Ovary (tissue), 9 donors: ENCODE results near the gene WBP4. TPM values are rescaled to one million over a fixed set of nuclear protein-coding genes. Genes with fewer than 3 reads are reported as not detected.

ENCODE experiments used
- DNase-seq, 5 donors: peaks; one replicate each; pipeline ENCODE4 v3.0.0-alpha.2; 2019 to 2020
- H3K27ac ChIP-seq, 2 donors: fragments of 200-600 bp; one replicate each; pipeline versions ENCODE4 v1.5.1 to v1.8.0; 2019 to 2022
- H3K27me3 ChIP-seq: fragments of 200-600 bp; one replicate; pipeline ENCODE4 v1.8.0; 2022
- H3K36me3 ChIP-seq: fragments of 200-600 bp; sonication (generic); one replicate; pipeline ENCODE4 v1.5.1; 2019
- H3K4me1 ChIP-seq: one replicate; pipeline ENCODE4 v1.8.1; 2013; ENCODE audit warnings: mild to moderate bottlenecking, moderate library complexity; ENCODE audit not compliant: insufficient read depth
- H3K4me3 ChIP-seq: fragments of 200-600 bp; sonication (generic); one replicate; pipeline ENCODE4 v1.5.1; 2017
- H3K9me3 ChIP-seq, 2 donors: fragments of 200-600 bp in 1 of 2; sonication (generic) in 1 of 2; one replicate each; pipeline versions ENCODE4 v1.5.1 to v1.8.1; 2013 to 2019; ENCODE audit warnings: mild to moderate bottlenecking in 1 of 2, moderate library complexity in 1 of 2
- EP300 ChIP-seq: sonication (generic); formaldehyde crosslinking; IDR thresholded peaks from one replicate; pipeline ENCODE4 v1.6.1; 2017; ENCODE audit warnings: antibody characterized with exemption
- POLR2A ChIP-seq: fragments of 450-650 bp; IDR thresholded peaks from one replicate; pipeline ENCODE4 v1.6.1; 2017; ENCODE audit warnings: antibody characterized with exemption, mild to moderate bottlenecking, moderate library complexity
- WGBS, 3 donors: extraction: QIAGEN DNeasy Blood & Tissue Kit in 1 of 3; methylation state at CpG; one replicate each; pipeline versions ENCODE4 v1.1.5 to v1.1.7; 2013 to 2017; 5-methylcytosine and 5-hydroxymethylcytosine counted together
- intact Hi-C, 4 donors: fragments of 100-400 bp; cut with DNase I; formaldehyde crosslinking; loops; one replicate each; pipeline versions ENCODE4 v1.11.0 to v1.15.1; 2022 to 2023
- polyA plus RNA-seq, 2 donors: library from polyadenylated mRNA; stranded (reverse); fragments of 200-250 nt in 1 of 2; fragments of 350-450 nt in 1 of 2; fragmentation: Illumina TruSeq in 1 of 2; extraction: RNeasy Lipid Tissue Mini Kit (QIAGEN cat#74804) in 1 of 2; gene quantifications; one replicate each; pipeline ENCODE4 v1.2.3, GENCODE V29; 2013 to 2014
- total RNA-seq, 7 donors: library from RNA; depleted of rRNA in 2 of 7; stranded (reverse); fragments of >200 nt in 2 of 7; fragmentation: NEBNext Ultra II Directional in 3 of 7; extraction: Animal tissue kit (Norgen Biotek cat#: 25700) in 3 of 7; gene quantifications; one replicate each; pipeline versions ENCODE4 v1.1.0 to v1.2.4, GENCODE V29; 2016 to 2023
- TF ChIP-seq, protein P1 (sequence below), 3 donors: fragments of 450-650 bp in 2 of 3; fragments of 200-600 bp in 1 of 3; IDR thresholded peaks; one replicate each; pipeline versions ENCODE4 v1.5.1 to v1.8.0; 2016 to 2022; ENCODE audit warnings: antibody characterized with exemption in 3 of 3, mild to moderate bottlenecking in 1 of 3
- donor health status: DM: no; HTN: no; CAD: no; lungs with moderate emphysema.
- donor health status: DM: no; HTN: no; CAD: no.
- donor health status: Bipolar disorder and iron deficiency.
- donor health status: DM: yes; HTN: yes; CAD: no.
- donor health status: DM: no; HTN: no; CAD: no.
- donor health status: DM: yes; HTN: yes; CAD: no.

The WBP4 gene
- total and polyA plus RNA-seq, 9 donors, result 7.5 to 13.2 (median 10.2) TPM

DNA sequence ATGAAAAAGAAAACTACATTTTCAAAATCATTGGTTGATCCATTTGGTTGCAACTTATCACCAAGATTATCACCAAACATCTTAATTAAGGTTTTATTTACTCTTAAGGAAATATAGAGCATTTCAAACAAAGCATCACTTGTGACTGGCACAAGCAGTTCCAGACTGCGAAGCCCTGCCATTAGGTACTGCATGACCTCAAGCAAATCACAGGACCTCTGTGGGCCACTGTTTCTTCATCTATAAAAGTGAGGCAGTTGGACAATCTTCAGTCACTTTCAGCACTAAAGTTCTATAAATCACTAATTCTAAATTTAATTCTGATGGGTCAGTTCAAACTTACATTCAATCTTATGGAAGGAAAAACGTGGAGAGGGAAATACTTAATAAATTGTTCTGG lies 44.1 kb upstream of the WBP4 start:
- WGBS, 3 donors, result 65 to 84% (median 80%) methylated on average over 2 of the region's 2 CpGs
- intact Hi-C loops, result no loop called here
- Histone ChIP-seq H3K36me3 (no peaks in the 10 kb centered on the region), H3K27ac (peak overlapping the region in 1 of 2 donors; percentile 28), H3K9me3 (no peaks in the 10 kb centered on the region), H3K4me1 (peaks cover 1% of the 10 kb centered on the region), H3K27me3 (no peaks in the 10 kb centered on the region), H3K4me3 (no peak overlapping the region)
- TF ChIP-seq POLR2A (no peak), EP300 (no peak)
- TF ChIP-seq, protein P1, sequence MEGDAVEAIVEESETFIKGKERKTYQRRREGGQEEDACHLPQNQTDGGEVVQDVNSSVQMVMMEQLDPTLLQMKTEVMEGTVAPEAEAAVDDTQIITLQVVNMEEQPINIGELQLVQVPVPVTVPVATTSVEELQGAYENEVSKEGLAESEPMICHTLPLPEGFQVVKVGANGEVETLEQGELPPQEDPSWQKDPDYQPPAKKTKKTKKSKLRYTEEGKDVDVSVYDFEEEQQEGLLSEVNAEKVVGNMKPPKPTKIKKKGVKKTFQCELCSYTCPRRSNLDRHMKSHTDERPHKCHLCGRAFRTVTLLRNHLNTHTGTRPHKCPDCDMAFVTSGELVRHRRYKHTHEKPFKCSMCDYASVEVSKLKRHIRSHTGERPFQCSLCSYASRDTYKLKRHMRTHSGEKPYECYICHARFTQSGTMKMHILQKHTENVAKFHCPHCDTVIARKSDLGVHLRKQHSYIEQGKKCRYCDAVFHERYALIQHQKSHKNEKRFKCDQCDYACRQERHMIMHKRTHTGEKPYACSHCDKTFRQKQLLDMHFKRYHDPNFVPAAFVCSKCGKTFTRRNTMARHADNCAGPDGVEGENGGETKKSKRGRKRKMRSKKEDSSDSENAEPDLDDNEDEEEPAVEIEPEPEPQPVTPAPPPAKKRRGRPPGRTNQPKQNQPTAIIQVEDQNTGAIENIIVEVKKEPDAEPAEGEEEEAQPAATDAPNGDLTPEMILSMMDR (IDR thresholded peaks at IDR 0.05), result no peak
- no peak for DNase-seq

DNA sequence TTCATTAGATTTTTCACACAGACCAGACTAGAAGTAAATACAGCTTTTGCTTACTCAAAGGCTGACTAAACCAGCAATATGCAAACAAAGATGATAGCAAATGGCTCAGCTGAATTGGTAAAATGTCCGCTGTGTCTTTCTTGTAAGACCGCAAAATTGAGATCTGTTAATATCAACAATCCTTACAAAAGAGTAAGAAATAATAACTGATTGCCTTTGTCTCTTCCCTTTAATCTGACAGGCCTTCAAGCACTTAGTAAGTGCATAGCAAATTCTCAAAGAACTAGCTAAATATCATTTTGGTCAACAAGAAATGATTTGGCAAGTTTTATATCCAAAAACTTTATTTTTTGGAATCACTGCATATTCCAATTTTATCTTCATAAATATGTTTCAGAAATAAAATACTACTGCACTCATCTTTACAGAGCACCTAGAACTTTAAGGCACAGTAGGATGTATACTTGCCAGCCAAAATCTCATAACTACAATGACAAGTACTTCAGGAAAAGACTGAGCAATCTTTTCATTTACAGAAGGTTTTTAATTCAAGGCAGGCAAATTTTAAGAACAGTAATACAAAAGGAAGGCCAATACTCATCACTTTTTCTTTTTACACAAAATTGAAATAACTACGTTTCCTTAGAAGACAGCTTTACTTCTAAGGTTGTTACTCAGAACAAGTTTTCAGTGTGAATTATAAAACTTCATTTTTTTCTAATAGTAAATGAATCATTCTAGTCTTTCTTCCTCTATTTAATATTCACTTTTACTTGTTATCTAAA lies 43.3 kb upstream of the WBP4 start:
- intact Hi-C loops, result no loop called here
- H3K9me3 ChIP-seq, result no peaks in the 10 kb centered on the region
- peak overlapping the region; percentile 0 for H3K4me3 ChIP-seq
- H3K36me3 ChIP-seq, result no peaks in the 10 kb centered on the region
- DNase-seq, result no peak
- H3K4me1 ChIP-seq, result peaks cover 1% of the 10 kb centered on the region
- no peak for TF ChIP-seq EP300
- TF ChIP-seq, protein P1 (IDR thresholded peaks at IDR 0.05), result no peak
- TF ChIP-seq POLR2A, result no peak
- no peaks in the 10 kb centered on the region for H3K27me3 ChIP-seq
- 58 to 83% (median 79%) methylated on average over 3 of the region's 3 CpGs for WGBS, 3 donors
- peak overlapping the region in 1 of 2 donors; percentile 28 for H3K27ac ChIP-seq

DNA sequence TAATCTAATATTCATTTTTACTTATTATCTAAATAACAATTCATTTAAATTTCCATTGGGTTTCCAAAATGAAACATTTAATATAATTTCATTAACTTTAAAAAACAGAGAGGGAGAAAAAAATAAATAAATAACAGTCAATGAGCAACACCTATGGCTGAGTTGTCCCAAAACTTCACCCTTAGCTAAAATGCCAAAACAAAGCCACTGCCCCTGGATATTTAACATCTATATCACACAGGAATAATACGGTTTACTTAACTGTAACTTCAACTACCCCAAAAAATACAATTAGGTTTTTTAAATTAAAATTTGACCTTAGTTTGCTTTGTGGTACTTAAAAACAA lies 42.7 kb upstream of the WBP4 start:
- H3K4me1 ChIP-seq, result peaks cover 1% of the 10 kb centered on the region
- H3K36me3 ChIP-seq, result no peaks in the 10 kb centered on the region
- intact Hi-C loops, result no loop called here
- H3K9me3 ChIP-seq, result no peaks in the 10 kb centered on the region
- WGBS, 3 donors, result 65 to 74% (median 69%) methylated on average over 1 of the region's 1 CpG
- TF ChIP-seq POLR2A, result no peak
- TF ChIP-seq, protein P1 (IDR thresholded peaks at IDR 0.05), result no peak
- H3K4me3 ChIP-seq, result peak overlapping the region; percentile 18
- DNase-seq, result no peak
- H3K27me3 ChIP-seq, result no peaks in the 10 kb centered on the region
- H3K27ac ChIP-seq, result peak overlapping the region in 1 of 2 donors; percentile 75

DNA sequence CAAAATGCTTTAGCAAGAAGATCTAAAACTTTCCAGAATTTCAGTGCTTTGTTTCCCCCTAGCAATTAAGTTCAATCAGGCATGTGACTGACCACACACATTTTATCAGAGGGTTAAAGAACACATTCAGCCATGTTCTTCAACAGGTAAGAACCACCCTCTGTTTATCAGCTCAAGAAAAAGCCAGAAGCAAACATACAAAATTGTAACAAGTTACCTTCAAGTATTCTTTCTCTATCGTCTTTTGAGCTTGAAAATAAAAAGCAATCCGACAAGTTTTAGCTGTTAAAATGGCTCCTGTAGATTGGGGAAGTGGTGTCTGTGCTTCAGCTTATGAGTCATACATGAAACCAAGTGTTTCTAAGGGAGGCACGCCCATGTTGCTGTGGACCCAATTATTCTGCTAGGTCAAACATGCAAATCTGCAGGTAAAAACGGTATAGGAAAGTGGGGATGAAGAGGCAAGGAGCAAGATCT lies 42.3 kb upstream of the WBP4 start, which contains the start of gene ELF1:
Gene ELF1, minus strand, starts transcription at position 306 of the 477 bp plus-strand sequence. CDS start 37,262 bp downstream, outside the sequence.
- Histone ChIP-seq H3K4me1 (peaks cover 1% of the 10 kb centered on the region), H3K9me3 (no peaks in the 10 kb centered on the region), H3K4me3 (peak within 1 kb of the TSS; percentile 18), H3K36me3 (no peaks in the 10 kb centered on the region), H3K27ac (peak within 1 kb of the TSS; percentile 13 to 75), H3K27me3 (no peaks in the 10 kb centered on the region)
- DNase-seq, result peak in 3 of 5 donors; percentile 33 to 52 (median 33)
- WGBS, 3 donors, result 22 to 43% (median 33%) methylated on average over 4 of the region's 4 CpGs
- TF ChIP-seq POLR2A (no peak), EP300 (no peak)
- TF ChIP-seq, protein P1 (IDR thresholded peaks at IDR 0.05), result no peak
- intact Hi-C loops, result no loop called here
